GM21367 (cell line): ENCODE measurements around the gene CCNYL1.

ENCODE experiments used
- ATAC-seq: cut with Tn5 transposase; IDR thresholded peaks from one replicate; pipeline ENCODE4 v1.9.1; 2021; ENCODE audit not compliant: unreplicated experiment

The CCNYL1 gene

DNA sequence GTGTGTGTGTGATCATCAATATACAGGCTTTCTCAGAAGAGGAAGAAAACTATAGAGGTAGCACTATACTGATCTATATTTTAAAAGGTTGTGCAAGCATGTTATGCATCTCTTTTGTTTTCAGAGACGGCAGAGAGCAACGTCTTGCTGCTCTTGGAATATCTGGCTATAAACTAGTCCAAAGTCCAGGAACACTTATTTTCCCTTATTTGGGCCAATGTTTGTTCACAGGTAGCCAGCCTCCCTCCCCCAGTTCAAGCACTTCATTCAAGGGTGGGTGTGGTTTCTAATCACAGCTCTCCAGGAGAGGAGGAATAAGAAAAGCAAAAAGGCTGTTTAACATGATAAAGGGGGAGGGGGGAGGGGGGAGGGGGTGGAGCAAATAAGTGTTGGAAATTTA is 54.1 kb downstream of the CCNYL1 start:
- ATAC-seq = no peak

DNA sequence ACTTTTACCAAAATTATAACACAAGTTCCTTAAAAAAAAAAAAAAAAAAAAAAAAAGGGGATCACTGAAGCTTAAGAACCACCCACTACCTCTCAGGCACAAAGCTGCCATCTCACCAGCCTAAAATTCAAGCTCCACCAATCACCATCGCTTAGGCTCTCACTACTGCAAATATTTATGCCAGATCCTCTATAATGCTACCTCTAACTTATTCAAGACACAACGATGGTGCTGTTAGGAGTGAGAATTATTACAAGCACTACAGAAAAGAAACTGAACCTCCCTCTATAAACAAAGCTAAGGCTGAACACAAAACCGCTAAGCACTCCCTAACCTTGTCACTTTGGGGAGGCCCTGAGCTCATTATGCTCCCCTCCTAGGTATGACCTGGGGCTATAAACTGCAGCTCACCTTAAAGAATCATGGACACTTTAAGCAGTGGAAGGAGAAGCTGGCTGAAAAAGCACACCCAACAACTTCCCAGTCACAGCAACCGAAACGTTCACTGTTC is 54.7 kb downstream of the CCNYL1 start:
- ATAC-seq = no peak

GRCh38 chr2:207766697-207767460 is 55.4 kb downstream of the CCNYL1 start:
- no peak for ATAC-seq

DNA sequence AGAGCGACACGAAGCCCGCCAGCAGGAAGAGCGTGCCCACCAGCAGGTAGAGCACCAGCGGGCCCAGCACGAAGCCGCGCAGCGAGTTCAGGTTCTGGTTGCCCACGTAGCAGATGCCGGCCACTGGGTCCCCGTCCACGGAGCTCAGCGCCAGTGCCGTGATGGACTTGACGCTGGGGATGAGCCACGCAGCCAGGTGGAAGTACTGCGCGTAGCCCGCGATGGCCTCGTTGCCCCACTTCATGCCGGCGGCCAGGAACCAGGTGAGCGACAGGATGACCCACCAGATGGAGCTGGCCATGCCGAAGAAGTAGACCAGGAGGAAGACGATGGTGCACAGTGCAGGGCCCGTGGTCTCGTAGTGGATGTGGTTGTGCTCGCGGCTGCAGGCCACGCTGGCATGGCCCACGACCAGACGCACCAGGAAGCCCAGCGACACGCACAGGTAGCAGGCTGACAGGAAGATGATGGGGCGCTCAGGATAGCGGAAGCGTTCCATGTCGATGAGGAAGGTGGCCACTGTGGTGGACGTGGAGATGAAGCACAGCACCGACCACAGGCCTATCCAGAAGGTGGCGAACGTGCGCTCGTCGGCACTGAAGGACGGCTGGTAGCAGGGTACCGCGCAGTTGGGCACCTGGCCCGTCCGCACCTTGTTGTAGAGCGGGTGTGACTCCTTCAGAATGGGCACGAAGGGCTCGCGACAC is 56.2 kb downstream of the CCNYL1 start:
- ATAC-seq = no peak

DNA sequence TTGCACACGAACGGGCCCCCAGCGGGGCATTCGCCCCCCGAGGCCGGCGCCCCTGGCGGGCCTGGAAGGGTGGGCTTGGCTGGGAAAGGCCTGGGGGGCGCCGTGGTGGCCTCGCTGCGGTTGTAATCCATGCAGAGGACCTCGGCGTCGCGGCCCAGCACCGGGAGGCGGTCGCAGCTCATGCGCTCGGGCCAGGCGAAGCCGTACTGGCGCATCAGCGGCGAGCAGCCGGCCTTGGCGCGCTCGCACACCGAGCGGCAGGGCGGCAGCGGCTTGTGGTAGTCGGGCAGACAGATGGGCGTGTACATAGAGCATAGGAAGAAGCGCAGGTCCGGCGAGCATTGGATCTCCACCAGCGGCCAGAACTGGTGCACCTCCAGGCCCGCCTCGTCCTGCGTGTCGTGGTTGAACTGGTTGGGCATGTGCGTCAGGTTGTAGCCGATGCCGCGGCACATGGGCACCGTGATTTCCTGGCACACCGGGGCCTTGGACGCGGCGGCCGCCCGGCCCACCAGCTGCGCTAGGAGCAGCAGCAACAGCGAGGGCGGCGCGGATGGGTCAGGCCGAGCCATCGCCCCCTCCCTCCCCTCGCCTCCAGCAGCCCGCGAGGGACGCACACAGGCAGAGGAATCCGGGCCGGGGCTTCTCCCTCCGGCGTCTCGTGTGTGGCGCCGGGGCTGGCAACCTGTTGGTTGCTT is 56.9 kb downstream of the CCNYL1 start:
- no peak for ATAC-seq

- ATAC-seq = no peak
Measured at GRCh38 chr2:207768866-207769596, 57.6 kb downstream of the CCNYL1 start.

DNA sequence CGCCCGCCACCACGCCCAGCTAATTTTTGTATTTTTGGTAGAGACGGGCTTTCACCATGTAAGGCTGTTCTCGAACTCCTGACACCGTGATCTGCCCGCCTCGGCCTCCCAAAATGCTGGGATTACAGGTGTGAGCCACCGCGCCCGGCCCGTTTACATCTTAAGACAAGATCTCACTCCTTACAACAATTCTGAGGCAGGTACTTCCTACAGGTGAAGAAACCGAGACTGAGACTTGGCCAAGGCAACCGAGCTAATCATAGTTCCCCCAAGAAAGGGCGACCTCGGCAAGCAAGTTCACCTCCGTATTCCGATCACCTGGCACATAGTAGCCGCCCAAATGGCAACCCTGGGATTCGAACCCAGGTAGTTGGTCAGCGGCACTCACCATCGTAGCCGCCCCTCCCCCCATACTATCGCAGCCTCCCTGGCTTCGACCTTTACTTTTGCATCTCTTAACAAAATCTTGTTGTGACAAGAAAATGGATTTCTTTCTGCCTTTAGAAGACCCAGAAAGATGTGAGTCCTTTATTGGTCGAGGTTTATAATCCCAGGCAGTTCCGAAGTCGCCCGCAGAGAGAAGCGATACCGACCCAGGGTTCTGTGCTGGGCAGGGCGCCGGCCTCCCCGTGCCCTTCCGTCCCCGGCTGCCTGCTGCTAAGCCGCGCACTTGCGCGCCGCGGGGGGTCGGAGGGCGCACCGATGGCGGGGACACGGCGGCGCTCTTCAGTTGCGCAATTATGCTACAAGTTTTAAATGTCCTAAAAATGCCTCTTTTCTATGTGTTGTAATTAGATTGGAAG is 59.4 kb downstream of the CCNYL1 start:
- no peak for ATAC-seq

DNA sequence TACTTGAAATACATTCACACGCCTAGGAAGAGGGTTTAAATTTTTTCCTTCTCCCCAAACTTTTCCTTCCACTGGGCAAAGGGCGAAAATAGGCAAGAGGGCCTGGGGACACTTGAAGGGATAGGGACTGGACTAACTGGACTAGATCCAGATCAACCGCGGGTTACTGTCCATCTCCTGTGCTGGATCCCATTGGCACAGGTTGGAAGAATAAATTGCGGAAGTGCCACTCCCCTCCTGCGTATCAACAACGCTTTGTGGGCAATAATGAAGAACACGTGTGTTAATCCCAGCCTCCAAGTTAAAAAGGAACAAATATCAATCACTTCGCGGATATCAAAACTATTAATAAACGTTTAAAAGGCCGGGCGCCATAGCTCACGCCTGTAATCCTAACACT is 60.0 kb downstream of the CCNYL1 start:
- no peak for ATAC-seq

- no peak for ATAC-seq
Measured at GRCh38 chr2:207772081-207772843, 60.8 kb downstream of the CCNYL1 start.

DNA sequence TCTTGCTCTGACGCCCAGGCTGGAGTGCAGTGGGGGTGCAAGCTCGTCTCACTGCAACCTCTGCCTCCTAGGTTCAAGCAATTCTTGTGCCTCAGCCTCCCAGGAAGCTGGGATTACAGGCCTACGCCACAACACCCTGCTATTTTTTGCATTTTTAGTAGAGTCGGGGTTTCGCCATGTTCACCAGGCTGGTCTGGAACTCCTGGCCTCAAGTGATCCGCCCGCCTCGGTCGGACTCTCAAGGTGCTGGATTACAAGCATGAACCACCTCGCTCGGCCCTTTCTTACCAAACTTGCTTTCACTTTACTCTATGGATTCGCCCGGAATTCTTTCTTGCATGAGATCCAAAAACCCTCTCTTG is 61.4 kb downstream of the CCNYL1 start:
- ATAC-seq = no peak

DNA sequence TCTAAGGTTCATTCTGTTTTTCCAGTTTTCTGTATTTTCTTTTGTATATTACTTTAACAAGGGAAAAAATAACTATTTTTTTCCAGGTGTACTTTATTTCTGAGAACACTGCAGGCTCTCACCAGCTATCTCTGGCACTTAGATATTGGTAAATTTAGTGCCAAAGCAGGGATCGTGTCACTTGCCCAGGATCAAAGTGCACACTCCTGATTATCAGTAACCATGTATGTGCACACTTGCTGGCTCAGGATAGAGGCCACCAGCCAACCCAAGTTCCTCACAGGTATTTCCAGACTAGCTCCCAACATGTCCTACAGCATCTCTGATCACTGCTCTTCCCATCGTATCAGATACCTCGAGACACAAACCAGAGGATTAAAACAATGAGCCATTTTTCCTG is 64.0 kb downstream of the CCNYL1 start:
- no peak for ATAC-seq

DNA sequence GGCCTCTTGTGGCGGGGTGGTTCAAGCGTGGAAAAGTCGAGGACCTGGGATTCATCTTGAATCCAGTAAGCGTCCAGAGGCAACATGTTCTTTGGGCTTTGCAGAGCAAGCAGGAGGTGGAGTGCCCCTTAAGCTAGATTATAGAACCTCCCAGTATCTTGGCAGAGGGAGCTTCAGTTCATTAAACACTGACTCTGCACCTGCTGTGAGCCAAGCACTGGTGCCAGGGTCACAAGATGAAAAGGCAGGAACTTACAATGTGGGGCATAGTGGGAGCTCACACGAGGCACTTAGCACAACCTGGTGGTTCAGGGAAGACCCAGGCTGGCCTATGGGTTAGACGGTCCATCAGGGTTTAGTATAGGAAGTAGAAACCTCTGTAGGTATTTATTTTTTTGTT is 65.7 kb downstream of the CCNYL1 start:
- ATAC-seq = no peak

GRCh38 chr2:207778298-207778882 is 67.0 kb downstream of the CCNYL1 start:
- no peak for ATAC-seq

- no peak for ATAC-seq
Measured at GRCh38 chr2:207779523-207779922, 68.1 kb downstream of the CCNYL1 start.

- no peak for ATAC-seq
Measured at GRCh38 chr2:207782238-207783030, 71.0 kb downstream of the CCNYL1 start.

DNA sequence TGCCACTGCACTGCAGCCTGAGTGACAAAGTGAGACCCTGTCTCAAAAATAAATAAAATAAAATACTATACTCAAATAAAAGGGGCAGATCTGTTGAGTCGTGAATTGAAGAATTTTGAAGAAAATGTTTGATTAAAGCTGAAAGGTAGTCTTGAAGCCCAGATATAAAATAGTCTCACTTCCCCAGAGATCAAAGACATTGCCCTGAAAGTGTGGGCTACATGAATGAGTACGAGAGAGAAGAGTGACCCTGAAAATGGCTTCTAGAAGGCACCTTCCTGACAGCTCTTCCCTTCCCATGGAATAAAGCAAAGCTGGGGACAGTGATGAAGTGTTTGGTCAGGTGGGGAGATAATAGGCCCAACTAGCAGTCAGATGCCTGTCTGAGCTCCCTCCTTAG is 72.1 kb downstream of the CCNYL1 start:
- no peak for ATAC-seq

DNA sequence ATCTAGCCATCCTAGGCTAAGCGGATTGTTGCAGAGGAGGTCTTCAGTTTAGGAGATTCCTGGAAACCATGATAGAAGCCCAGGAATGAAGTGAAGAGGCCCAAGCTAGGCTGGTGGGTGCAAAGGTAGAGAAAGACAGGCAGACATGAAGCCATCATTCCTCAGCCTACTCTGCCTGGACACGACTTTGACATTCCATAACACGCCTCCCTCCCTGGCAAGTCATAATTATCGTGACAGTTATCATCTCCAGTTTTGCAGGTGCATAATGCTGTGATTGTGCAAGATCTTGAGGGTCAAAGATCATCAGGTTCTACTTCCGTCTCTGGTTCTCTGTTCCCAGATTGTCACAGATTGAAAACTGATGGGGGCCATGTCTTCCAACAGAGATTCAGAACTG is 73.5 kb downstream of the CCNYL1 start:
- no peak for ATAC-seq

DNA sequence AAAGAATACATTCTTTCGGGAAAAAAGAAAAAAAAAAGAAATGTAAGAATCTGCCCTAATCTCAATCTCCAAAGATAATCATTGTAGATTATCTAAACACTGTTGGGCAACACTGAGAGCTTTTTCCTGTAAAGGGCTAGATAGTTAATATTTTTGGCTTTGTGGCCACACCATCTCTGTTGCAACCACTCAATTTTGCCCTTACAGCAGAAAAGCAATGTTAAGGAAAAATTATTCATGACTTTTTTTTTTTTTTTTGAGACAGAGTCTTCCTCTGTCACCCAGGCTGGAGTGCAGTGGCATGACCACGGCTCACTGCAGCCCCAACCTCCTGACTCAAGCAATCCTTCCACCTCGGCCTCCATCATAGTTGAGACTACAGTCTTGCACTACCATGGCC is 75.6 kb downstream of the CCNYL1 start:
- no peak for ATAC-seq

DNA sequence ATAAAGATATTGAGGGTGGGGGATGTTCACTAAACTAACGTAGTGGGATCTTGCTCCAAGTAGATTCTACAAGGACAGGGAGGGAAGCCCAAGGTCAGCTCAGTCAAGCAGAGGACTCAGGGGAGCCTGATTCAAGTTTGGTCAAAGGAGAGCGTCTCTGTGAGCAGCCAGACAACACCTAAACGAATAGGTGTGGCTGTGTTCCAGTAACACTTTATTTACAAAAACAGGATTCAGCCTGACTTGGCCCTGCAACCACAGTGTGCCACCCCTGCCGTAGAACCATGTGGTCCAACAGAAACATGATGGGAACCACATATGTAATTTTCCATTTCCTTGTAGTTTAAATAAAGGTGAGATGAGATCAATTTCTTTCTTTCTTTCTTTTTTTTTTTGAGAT is 76.4 kb downstream of the CCNYL1 start:
- ATAC-seq = no peak
